H7 (cell line): ENCODE results near the gene ITPRID2. TPM values are rescaled to one million over a fixed set of nuclear protein-coding genes. Genes with fewer than 3 reads are reported as not detected.

Experiments
- DNase-seq: peaks from one replicate; pipeline ENCODE4 v3.0.0; 2012
- H3K27me3 ChIP-seq: 2 replicates; pipeline ENCODE4 v1.6.0; 2011; ENCODE audit warnings: mild to moderate bottlenecking, low read length; ENCODE audit not compliant: control insufficient read depth, insufficient read depth
- H3K36me3 ChIP-seq: replicated peaks from 2 replicates; pipeline ENCODE4 v1.5.1; 2011; ENCODE audit warnings: low read length; ENCODE audit not compliant: control insufficient read depth, insufficient read depth
- H3K4me3 ChIP-seq: 2 replicates; pipeline ENCODE4 v1.5.1; 2011; ENCODE audit warnings: low read depth, mild to moderate bottlenecking, control low read depth, low read length, moderate library complexity; ENCODE audit not compliant: insufficient read depth
- total RNA-seq: library from RNA; depleted of rRNA; stranded (reverse); fragments of >200 nt; shearing (Covaris generic); gene quantifications from 2 replicates; pipeline ENCODE4 v1.2.3, GENCODE V29; 2014; rRNA removed

Gene ITPRID2
- total RNA-seq: 10.5 and 13.6 TPM in 2 replicates

DNA sequence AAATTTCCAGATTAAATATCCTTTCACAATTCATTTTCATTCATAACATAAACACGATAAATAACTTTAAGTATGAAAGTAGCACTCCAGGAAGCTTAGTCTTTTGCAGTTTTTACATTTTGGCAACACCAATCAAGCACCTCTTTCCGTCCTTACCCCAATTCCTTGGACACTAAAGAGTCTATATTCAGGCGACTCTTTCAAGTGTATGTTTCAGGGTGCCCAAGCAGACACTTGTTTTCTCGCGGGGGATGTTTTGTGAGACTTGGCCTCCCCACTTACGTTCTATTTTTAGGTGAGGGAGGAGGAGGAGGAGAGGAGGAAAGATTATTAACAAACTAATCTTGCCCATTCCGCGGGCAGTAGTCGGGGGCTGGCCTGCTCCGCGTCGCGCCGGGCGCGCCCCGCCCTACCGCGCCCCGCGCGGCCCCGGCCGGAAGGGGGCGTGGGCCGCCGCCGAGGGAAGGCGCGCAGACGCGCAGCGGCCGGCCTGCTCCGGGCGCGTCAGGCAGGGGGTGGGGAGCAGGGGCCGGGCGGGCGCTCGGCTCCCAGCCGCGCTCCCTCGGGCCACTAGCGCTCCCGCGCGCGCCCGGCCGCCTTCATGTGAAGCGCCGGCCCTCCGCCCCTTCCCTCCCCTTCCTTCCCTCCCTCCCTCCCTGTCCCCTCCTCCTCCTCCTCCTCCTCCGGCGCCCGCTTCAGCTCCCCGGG is at the start of gene ITPRID2:
Gene ITPRID2 (plus strand): TSS at position 473 of the 708 bp plus-strand sequence. CDS start 337 bp downstream, outside the sequence.
- DNase-seq: peak; percentile 93
- H3K4me3 ChIP-seq: peak within 1 kb of the TSS; percentile 85
- no peaks in the 10 kb centered on the region; the same call in 1 of the 2 replicates for H3K27me3 ChIP-seq
- H3K36me3 ChIP-seq: no peaks in the 10 kb centered on the region

DNA sequence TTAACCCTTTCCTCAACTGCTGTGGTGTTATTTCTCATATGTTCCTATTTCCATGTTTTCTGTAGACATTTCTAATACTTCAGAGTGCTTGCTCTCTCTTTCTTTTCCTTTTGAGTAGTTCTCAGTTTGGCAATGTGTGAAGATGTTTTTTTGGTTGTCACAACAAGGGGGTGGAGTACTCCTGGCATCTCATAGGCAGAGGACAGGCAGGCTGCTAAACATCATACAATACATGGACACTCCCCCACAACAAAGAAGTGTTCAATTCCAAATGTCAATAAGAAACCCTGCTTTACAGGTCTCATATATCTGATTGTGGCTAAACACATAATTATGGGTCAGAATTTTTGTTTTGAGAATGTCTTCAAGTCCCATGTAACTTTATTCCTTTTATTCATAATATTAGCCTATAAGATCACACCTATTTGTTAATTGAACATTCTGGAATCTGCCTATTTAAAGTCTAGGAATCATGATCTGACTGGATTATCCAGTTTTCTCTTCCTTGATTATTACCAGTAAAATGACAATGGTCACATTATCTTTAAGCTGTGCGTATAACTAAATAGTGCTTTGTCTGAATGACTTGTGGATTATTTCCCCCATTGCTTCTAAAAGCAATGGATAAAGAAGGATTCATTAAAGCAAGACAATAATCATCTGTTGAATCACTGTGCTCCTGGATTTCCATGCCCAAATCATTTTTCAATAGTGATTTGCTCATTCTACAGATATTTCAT is 46.8 kb upstream of the ITPRID2 start:
- Histone ChIP-seq H3K4me3 (no peak overlapping the region), H3K27me3 (no peaks in the 10 kb centered on the region), H3K36me3 (no peaks in the 10 kb centered on the region)
- no peak for DNase-seq

DNA sequence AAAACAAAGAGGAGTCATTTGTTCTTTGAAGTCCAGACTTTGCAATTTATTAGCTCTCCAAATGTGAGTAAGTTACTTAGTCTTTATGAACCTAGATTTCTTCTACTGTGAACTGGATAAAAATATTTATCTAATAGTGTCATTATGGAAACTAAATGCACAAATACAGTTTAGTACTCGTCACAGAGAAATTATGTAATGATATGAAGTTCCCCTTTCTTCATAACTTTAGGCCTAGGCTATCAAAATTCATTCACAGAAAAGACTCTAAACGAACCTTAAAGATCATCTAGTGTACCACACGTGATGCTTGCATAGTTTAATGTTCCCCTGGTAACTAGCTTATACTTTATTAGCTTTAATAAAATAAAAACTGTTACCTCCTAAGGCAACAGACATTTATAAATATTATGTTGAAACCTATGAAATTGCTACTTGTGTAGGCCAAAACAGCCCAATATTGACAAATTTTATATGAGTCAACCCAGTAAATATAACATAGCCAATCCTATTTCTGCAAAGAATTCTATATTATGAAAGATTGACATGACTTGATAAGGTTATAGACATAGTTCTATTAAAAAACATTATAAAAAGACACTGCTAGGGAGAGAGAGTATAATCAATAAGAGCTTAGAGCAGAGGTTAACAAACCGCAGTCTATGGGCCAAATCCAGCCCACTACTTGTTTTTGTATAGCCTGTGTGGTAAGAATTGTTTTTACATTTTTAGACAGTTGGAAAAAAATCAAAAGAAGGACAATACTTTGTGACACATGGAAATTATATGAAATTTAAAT is 44.9 kb upstream of the ITPRID2 start:
- H3K36me3 ChIP-seq: no peaks in the 10 kb centered on the region
- DNase-seq: no peak
- no peaks in the 10 kb centered on the region for H3K27me3 ChIP-seq

DNA sequence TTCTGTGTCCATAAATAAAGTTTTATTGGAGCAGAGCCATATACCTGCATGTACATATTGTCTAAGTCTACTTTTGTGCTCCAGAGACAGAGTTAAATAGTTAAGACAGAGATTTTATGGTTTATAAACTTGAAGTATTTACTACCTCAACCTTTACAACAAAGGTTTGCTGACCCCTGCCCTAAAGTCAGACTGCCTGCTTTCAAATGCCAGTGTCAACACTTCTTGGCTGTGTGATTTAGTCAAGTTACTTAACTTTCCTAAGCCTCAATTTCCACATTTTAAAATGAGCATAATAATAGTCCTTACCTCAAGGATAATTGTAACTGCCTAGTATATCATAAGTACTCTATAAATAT is 44.4 kb upstream of the ITPRID2 start:
- no peaks in the 10 kb centered on the region for H3K36me3 ChIP-seq
- no peaks in the 10 kb centered on the region for H3K27me3 ChIP-seq
- no peak overlapping the region for H3K4me3 ChIP-seq
- no peak for DNase-seq

More for the DNA sequence above, 44.9 kb upstream of the ITPRID2 start:
- no peak overlapping the region for H3K4me3 ChIP-seq

DNA sequence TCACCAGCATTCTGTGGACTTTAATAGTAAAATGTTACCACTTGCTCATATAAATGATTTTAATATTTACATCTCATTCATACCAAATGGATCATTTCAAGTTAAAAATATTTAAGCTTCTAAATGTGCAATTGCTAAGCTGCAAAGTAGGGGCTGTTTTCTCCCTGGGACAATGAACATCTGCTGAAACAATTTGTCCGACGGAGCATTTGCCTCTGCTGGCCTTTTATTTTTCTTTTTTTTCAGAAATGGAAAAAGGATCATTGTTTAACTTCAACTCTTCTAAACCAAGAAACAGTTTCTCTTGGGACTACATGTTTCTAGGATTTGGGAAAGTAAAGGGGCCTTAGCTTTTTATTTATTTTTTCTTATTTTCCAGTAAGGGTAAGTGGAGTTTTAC is 43.8 kb upstream of the ITPRID2 start:
- no peak for DNase-seq
- no peaks in the 10 kb centered on the region for H3K36me3 ChIP-seq
- no peak overlapping the region for H3K4me3 ChIP-seq
- no peaks in the 10 kb centered on the region for H3K27me3 ChIP-seq

DNA sequence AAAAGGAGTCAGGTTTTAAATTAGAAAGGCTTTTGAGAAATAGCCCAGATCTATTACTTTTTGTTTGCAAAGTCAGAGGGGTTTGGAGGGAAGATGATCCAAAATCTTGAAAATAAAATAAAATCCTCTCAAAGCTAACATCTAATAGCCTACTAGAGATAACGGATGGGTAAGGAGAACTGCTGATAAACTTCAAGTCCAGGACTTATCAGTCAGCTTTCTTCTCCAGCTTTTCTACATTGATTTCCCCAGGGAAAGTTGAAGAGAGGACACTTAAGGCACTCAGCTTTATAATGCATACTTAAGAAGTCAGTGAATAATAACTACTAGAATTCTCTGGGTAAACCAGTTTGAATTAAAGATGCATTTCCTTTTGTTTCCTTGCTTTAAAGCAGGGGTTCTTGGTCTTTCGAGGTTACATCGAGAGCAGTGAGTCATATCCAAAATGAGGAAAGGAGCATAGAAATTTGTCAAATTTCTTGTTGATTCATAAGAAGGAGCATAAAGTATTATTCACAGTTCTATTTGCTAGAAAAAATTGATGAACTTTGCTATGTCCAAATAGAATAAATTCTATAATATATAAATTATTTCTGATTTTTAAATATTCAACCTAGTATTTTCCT is 43.2 kb upstream of the ITPRID2 start:
- no peaks in the 10 kb centered on the region for H3K27me3 ChIP-seq
- DNase-seq: no peak
- no peaks in the 10 kb centered on the region for H3K36me3 ChIP-seq
- H3K4me3 ChIP-seq: no peak overlapping the region

DNA sequence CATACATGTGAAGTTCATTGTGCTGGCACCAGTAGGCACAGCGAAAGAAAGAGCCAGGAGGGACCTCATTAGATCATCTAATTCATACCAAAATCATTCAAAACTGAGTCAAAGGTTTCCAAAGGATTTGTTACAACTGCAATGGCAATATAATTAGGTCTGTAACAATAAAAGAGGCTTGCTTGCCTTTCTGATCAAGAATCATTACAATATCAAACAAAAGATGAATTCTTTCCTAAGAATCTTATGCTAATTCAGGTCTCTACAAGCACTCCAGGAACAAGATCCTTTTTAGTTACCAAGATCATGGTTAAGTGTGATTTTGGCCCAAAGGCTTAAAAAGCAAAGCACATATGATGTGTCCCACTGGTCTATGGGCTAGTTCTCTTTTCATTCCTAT is 41.9 kb upstream of the ITPRID2 start:
- no peaks in the 10 kb centered on the region for H3K36me3 ChIP-seq
- no peak for DNase-seq
- H3K4me3 ChIP-seq: no peak overlapping the region
- H3K27me3 ChIP-seq: no peaks in the 10 kb centered on the region

DNA sequence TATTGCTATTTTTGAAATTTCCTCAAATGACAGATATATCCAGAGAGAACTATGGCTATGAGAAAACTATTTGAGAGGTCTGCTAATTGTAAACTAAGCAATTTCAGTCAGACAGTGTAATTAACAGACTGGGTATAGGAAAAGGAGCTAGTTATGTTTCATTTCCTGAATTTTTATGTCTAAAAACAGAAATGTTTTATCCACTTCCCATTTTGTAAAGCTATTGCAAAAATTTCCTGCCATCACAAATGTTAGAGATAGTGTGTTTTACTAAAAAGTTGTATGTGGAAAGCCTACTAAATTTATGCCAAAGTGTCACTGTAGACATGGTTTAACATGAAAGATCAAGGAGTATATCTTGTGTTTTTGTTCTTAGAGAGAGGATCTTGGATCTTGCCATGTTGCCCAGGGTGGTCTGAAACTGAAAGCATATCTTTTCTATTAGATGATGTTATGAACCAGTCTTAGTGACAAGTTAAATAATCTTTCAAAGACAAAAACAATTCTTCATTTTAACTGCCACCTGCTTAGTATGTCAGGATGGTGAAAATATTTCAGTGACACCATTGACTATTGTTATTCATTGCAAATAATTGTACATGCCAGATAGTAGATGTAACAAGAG is 40.5 kb upstream of the ITPRID2 start:
- H3K4me3 ChIP-seq: no peak overlapping the region
- DNase-seq: no peak
- no peaks in the 10 kb centered on the region for H3K36me3 ChIP-seq
- no peaks in the 10 kb centered on the region for H3K27me3 ChIP-seq

DNA sequence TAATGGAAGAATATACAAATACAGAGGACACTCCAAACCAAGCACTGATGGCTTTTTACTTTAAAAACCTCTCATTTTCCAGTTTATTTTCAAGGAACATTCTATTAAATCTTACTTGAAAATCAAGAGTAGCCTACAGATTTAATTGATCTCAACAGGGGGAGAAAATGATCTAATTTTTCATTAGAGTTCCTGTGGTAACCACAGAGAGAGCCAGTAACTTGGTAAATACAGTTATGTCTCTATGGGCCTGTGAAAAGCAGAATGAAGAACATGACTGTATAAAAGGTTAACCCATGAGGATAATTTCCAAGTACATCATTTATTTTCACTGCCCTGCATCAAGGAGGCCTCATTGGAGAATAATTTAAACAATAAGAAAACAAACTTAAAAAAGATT is 39.8 kb upstream of the ITPRID2 start:
- Histone ChIP-seq H3K27me3 (no peaks in the 10 kb centered on the region), H3K4me3 (no peak overlapping the region), H3K36me3 (no peaks in the 10 kb centered on the region)
- no peak for DNase-seq

DNA sequence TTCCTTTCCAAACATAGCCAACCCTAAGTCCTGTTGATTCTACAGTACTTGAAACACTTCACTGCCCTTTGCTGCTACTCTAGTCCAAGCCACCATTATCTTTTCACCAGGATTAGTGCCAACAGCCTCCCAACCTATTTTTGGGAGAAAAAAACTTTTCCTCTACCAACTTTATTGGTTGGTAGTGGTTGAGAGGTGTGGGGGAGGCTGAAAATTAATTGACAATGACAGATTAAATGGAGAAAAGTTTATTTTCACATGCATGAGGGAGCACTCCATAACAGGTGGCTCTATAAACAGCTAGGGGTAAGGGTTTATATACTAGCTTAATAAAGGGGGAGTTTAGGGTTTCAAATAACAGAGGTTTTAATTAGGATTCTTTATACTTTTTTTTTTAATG is 37.8 kb upstream of the ITPRID2 start:
- H3K27me3 ChIP-seq: no peaks in the 10 kb centered on the region
- no peak overlapping the region for H3K4me3 ChIP-seq
- no peaks in the 10 kb centered on the region for H3K36me3 ChIP-seq
- DNase-seq: no peak

DNA sequence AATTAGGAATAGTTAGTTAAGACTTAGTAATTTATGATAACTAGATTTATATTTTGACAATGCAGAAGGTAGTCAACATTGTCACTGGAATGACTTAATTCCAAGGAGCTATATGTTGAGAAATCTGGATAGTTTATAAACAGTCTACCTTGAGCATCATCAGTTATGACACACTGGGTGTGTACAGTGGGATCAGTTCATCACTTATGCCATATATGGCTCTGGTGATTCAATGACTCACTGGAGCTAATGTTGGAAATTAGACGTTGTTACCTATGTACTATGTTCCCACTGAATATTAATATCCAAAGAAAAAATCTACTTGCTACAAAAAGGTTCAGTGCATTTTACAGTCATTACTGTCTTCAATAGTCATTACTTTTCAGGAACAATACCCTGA is 34.0 kb upstream of the ITPRID2 start:
- no peaks in the 10 kb centered on the region for H3K36me3 ChIP-seq
- no peaks in the 10 kb centered on the region for H3K27me3 ChIP-seq
- DNase-seq: no peak
- H3K4me3 ChIP-seq: no peak overlapping the region

DNA sequence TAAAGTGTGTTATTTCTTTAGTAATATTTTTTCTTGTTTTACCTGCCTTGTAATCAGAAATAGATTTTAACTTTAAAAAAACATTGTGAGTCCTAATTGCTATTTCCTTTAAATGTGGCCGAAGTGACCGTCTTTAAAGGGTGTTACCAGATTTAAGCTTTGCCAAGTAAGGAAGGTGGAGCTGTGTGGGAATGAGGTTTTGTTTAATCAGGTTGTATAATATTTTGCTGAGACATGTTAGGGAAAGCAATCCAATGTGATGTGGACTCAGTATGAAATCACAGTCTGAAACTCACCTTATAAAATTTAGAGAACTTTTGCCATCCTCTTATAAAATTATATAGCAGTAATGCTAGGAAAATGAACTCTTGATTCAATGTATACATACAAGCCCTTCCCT is 32.9 kb upstream of the ITPRID2 start:
- Histone ChIP-seq H3K4me3 (no peak overlapping the region), H3K36me3 (no peaks in the 10 kb centered on the region), H3K27me3 (no peaks in the 10 kb centered on the region)
- DNase-seq: no peak

DNA sequence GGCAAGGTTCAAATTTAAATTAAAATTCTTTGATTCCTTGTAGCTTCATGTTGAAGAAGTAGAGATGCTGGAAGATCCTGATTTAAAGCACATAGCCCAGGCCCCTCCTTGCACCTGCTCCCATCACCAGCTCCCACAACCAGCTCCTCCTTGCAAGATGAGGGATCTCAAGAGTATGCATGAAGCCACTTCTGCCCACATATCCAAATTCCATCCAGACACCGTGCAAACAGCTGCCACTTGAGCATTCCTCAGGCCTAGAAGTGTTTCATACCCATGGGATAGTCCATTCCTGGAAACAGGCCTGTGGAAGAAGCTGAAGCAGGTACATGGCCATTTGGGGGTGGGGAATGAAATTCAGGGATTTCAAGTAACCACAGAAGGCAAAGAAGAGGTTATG is 32.4 kb upstream of the ITPRID2 start:
- DNase-seq: no peak

DNA sequence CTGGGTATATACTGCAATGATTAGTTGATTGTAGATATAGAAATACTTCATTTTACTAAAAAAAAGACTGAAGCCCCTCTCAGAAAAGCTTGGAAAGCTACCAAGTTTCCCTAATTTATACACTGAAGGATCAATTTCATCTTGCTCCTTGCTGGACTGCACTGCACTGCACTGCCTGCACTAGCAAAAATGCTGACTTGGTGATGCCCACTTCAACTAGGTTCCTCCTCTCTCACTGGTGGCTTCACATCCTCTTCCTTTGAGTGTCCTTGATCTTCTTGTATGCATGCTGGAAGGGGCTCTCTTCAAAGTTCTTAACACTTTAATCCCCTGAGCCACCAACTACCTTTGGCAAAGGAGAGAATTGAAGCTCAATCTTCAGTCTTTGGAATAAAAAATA is 31.7 kb upstream of the ITPRID2 start:
- H3K27me3 ChIP-seq: no peaks in the 10 kb centered on the region
- H3K36me3 ChIP-seq: no peaks in the 10 kb centered on the region
- DNase-seq: no peak
- H3K4me3 ChIP-seq: no peak overlapping the region

More for the DNA sequence above, 32.4 kb upstream of the ITPRID2 start:
- H3K27me3 ChIP-seq: no peaks in the 10 kb centered on the region
- no peak overlapping the region for H3K4me3 ChIP-seq
- no peaks in the 10 kb centered on the region for H3K36me3 ChIP-seq
